Astrocyte (in vitro differentiated cells and primary cell): ENCODE measurements around the gene TMOD1. TPM values are rescaled to one million over a fixed set of nuclear protein-coding genes. Genes with fewer than 3 reads are reported as not detected.

Experiments
- DNase-seq: peaks from one replicate; pipeline ENCODE4 v3.0.0-alpha.2; 2010; ENCODE audit warnings: low read depth
- FAIRE-seq: peaks from 2 replicates; lab custom pipeline; 2011; peaks lifted over from hg19 to GRCh38; lab: Jason Lieb, UNC
- H2AFZ ChIP-seq: 2 replicates; pipeline ENCODE4 v1.6.0; 2012; ENCODE audit warnings: low read depth, low read length, inconsistent platforms
- H3K27ac ChIP-seq: 2 replicates; pipeline ENCODE4 v1.5.1; 2011; ENCODE audit warnings: low read depth, low read length, inconsistent platforms
- H3K27me3 ChIP-seq: 2 replicates; pipeline ENCODE4 v1.6.0; 2011; ENCODE audit warnings: low read length, inconsistent platforms; ENCODE audit not compliant: insufficient read depth
- H3K36me3 ChIP-seq: 2 replicates; pipeline ENCODE4 v1.5.1; 2011; ENCODE audit warnings: low read length, inconsistent platforms; ENCODE audit not compliant: insufficient read depth
- H3K4me1 ChIP-seq: 2 replicates; pipeline ENCODE4 v1.5.1; 2011; ENCODE audit warnings: low read length, inconsistent platforms; ENCODE audit not compliant: insufficient read depth
- H3K4me2 ChIP-seq: 2 replicates; pipeline ENCODE4 v1.6.0; 2012; ENCODE audit warnings: low read length, inconsistent platforms
- H3K4me3 ChIP-seq: 2 replicates; pipeline ENCODE4 v1.5.1; 2011; ENCODE audit warnings: low read depth, mild to moderate bottlenecking, low read length, inconsistent platforms; ENCODE audit not compliant: insufficient read depth
- H3K79me2 ChIP-seq: 2 replicates; pipeline ENCODE4 v1.6.0; 2012; ENCODE audit warnings: mild to moderate bottlenecking, low read length, inconsistent platforms; ENCODE audit not compliant: insufficient read depth
- H3K9ac ChIP-seq: 2 replicates; pipeline ENCODE4 v1.6.0; 2012; ENCODE audit warnings: mild to moderate bottlenecking, low read length, inconsistent platforms
- H3K9me3 ChIP-seq: 2 replicates; pipeline ENCODE4 v1.5.1; 2012; ENCODE audit warnings: low read depth, mild to moderate bottlenecking, low read length, inconsistent platforms; ENCODE audit not compliant: insufficient read depth
- H4K20me1 ChIP-seq: 2 replicates; pipeline ENCODE4 v1.6.0; 2012; ENCODE audit warnings: low read length, inconsistent platforms; ENCODE audit not compliant: insufficient read depth
- H3K27ac Mint-ChIP-seq: one replicate; pipeline ENCODE4 v1.8.0; 2021; ENCODE audit warnings: mild to moderate bottlenecking, mixed read lengths; ENCODE audit not compliant: unreplicated experiment
- H3K27me3 Mint-ChIP-seq: one replicate; pipeline ENCODE4 v1.8.0; 2021; ENCODE audit warnings: low read depth, mixed read lengths; ENCODE audit not compliant: unreplicated experiment
- H3K36me3 Mint-ChIP-seq: one replicate; pipeline ENCODE4 v1.8.0; 2021; ENCODE audit warnings: low read depth, mixed read lengths; ENCODE audit not compliant: unreplicated experiment
- H3K4me1 Mint-ChIP-seq: one replicate; pipeline ENCODE4 v1.8.0; 2021; ENCODE audit warnings: low read depth, mixed read lengths; ENCODE audit not compliant: unreplicated experiment
- H3K4me3 Mint-ChIP-seq: one replicate; pipeline ENCODE4 v1.8.0; 2021; ENCODE audit warnings: mild to moderate bottlenecking, moderate library complexity, mixed read lengths; ENCODE audit not compliant: unreplicated experiment
- H3K9me3 Mint-ChIP-seq: one replicate; pipeline ENCODE4 v1.8.0; 2021; ENCODE audit warnings: mild to moderate bottlenecking, mixed read lengths; ENCODE audit not compliant: unreplicated experiment
- EZH2 ChIP-seq: IDR thresholded peaks from 2 replicates; pipeline ENCODE4 v1.6.1; 2012; ENCODE audit warnings: mild to moderate bottlenecking, low read length, inconsistent platforms; ENCODE audit not compliant: insufficient read depth
- total RNA-seq: library from RNA; stranded (reverse); gene quantifications from 2 replicates; pipeline ENCODE4 v1.2.1, GENCODE V29; 2021
- TF ChIP-seq, protein P1 (sequence below): IDR thresholded peaks from 2 replicates; pipeline ENCODE4 v1.5.1; 2011; ENCODE audit warnings: low read depth, mild to moderate bottlenecking, inconsistent platforms, low read length, moderate library complexity; ENCODE audit not compliant: insufficient read depth

TMOD1 gene
- total RNA-seq, 1 donor from 2014 or later, result 0.48 TPM

DNA sequence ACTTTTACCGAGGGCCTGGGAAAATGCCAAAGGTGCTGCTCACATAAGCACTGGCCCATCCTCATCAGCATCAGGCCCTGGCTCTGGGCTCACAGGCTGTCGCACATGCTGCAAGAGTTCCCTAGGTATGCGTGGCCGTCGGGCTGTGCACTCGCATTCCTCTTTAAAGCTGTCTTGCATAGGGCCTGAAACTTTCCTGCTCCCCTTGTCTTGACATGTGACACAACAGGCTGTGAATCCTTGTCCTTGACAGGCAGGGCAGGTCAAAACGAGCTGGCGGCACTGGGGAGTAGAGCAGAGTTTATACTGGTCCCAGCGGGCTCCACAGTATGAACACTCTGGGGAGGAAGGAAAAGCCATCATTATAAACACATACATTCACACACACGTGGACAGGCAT is 101.0 kb downstream of the TMOD1 start:
- no peaks in the 10 kb centered on the region for H3K9me3 ChIP-seq
- no peak for DNase-seq
- Mint-ChIP-seq H3K27ac (no peak overlapping the region), H3K4me3 (no peak overlapping the region), H3K36me3 (peaks cover 13% of the 10 kb centered on the region), H3K9me3 (no peaks in the 10 kb centered on the region), H3K4me1 (no peaks in the 10 kb centered on the region), H3K27me3 (no peaks in the 10 kb centered on the region)
- H4K20me1 ChIP-seq, result no peaks in the 10 kb centered on the region
- H3K36me3 ChIP-seq, result peaks cover 26% of the 10 kb centered on the region
- no peak overlapping the region for H3K27ac ChIP-seq
- no peak overlapping the region for H3K4me3 ChIP-seq
- H3K9ac ChIP-seq, result no peak overlapping the region
- no peak overlapping the region for H3K4me2 ChIP-seq
- no peak for TF ChIP-seq EZH2
- TF ChIP-seq, protein P1, sequence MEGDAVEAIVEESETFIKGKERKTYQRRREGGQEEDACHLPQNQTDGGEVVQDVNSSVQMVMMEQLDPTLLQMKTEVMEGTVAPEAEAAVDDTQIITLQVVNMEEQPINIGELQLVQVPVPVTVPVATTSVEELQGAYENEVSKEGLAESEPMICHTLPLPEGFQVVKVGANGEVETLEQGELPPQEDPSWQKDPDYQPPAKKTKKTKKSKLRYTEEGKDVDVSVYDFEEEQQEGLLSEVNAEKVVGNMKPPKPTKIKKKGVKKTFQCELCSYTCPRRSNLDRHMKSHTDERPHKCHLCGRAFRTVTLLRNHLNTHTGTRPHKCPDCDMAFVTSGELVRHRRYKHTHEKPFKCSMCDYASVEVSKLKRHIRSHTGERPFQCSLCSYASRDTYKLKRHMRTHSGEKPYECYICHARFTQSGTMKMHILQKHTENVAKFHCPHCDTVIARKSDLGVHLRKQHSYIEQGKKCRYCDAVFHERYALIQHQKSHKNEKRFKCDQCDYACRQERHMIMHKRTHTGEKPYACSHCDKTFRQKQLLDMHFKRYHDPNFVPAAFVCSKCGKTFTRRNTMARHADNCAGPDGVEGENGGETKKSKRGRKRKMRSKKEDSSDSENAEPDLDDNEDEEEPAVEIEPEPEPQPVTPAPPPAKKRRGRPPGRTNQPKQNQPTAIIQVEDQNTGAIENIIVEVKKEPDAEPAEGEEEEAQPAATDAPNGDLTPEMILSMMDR, result no peak
- H3K4me1 ChIP-seq, result no peaks in the 10 kb centered on the region
- no peaks in the 10 kb centered on the region for H3K79me2 ChIP-seq
- no peak for FAIRE-seq
- H3K27me3 ChIP-seq, result peaks cover 2% of the 10 kb centered on the region
- no peak overlapping the region for H2AFZ ChIP-seq

GRCh38 chr9:97604901-97605645 is 103.6 kb downstream of the TMOD1 start:
- peaks cover 26% of the 10 kb centered on the region for H3K36me3 ChIP-seq

More at GRCh38 chr9:97604901-97605645, 103.6 kb downstream of the TMOD1 start:
- Mint-ChIP-seq H3K36me3 (peaks cover 15% of the 10 kb centered on the region), H3K4me1 (no peaks in the 10 kb centered on the region), H3K27ac (no peak overlapping the region), H3K4me3 (no peak overlapping the region), H3K27me3 (no peaks in the 10 kb centered on the region), H3K9me3 (no peaks in the 10 kb centered on the region)
- no peak for TF ChIP-seq EZH2
- TF ChIP-seq, protein P1, result no peak
- no peak overlapping the region for H3K4me3 ChIP-seq
- H3K79me2 ChIP-seq, result no peaks in the 10 kb centered on the region
- H3K4me1 ChIP-seq, result no peaks in the 10 kb centered on the region
- no peak overlapping the region for H2AFZ ChIP-seq
- FAIRE-seq (no peak), DNase-seq (no peak)
- no peaks in the 10 kb centered on the region for H3K9me3 ChIP-seq
- no peak overlapping the region for H3K4me2 ChIP-seq
- H4K20me1 ChIP-seq, result no peaks in the 10 kb centered on the region
- no peak overlapping the region for H3K9ac ChIP-seq
- no peaks in the 10 kb centered on the region for H3K27me3 ChIP-seq
- H3K27ac ChIP-seq, result no peak overlapping the region
